Activated naive CD4-positive, alpha-beta T cell treated with anti-CD3 and anti-CD28 coated beads, Interleukin-2, amount 50 U/mL, for 24 hours (primary cell): ENCODE results near the gene FNDC5.

Experiments used
- H3K27ac Mint-ChIP-seq: one replicate; pipeline ENCODE4 v1.8.0; 2021; ENCODE audit warnings: mild to moderate bottlenecking, mixed read lengths
- H3K27me3 Mint-ChIP-seq: one replicate; pipeline ENCODE4 v1.8.0; 2021; ENCODE audit warnings: mixed read lengths
- H3K36me3 Mint-ChIP-seq: one replicate; pipeline ENCODE4 v1.8.0; 2021; ENCODE audit warnings: mixed read lengths
- H3K4me1 Mint-ChIP-seq: one replicate; pipeline ENCODE4 v1.8.0; 2021; ENCODE audit warnings: mixed read lengths
- H3K4me3 Mint-ChIP-seq: one replicate; pipeline ENCODE4 v1.8.0; 2021; ENCODE audit warnings: mild to moderate bottlenecking, mixed read lengths
- H3K9me3 Mint-ChIP-seq: one replicate; pipeline ENCODE4 v1.8.0; 2021; ENCODE audit warnings: mixed read lengths

Gene FNDC5

GRCh38 chr1:32900956-32901822, 30.5 kb upstream of the FNDC5 start, which contains the start of gene TMEM54:
TSS of gene TMEM54 (minus strand) at chr1:32901389. CDS start at chr1:32901238, 151 bp downstream.
- Mint-ChIP-seq H3K36me3 (no peaks in the 10 kb centered on the region), H3K27me3 (peaks cover 29% of the 10 kb centered on the region), H3K4me3 (peak within 1 kb of the TSS; percentile 81), H3K9me3 (no peaks in the 10 kb centered on the region), H3K27ac (no peak within 1 kb of the TSS), H3K4me1 (peaks cover 9% of the 10 kb centered on the region)

- Mint-ChIP-seq H3K27me3 (peaks cover 32% of the 10 kb centered on the region), H3K36me3 (no peaks in the 10 kb centered on the region), H3K9me3 (no peaks in the 10 kb centered on the region), H3K4me1 (peaks cover 9% of the 10 kb centered on the region), H3K4me3 (peak overlapping the region; percentile 77), H3K27ac (no peak overlapping the region)
These were observed 29.8 kb upstream of the FNDC5 start for GRCh38 chr1:32900371-32900955.

GRCh38 chr1:32899586-32900296, 29.0 kb upstream of the FNDC5 start:
- H3K4me3 Mint-ChIP-seq, result no peak overlapping the region
- H3K36me3 Mint-ChIP-seq, result no peaks in the 10 kb centered on the region
- H3K27me3 Mint-ChIP-seq, result peaks cover 32% of the 10 kb centered on the region
- H3K9me3 Mint-ChIP-seq, result no peaks in the 10 kb centered on the region
- no peak overlapping the region for H3K27ac Mint-ChIP-seq
- peaks cover 9% of the 10 kb centered on the region for H3K4me1 Mint-ChIP-seq

GRCh38 chr1:32898958-32899357, 28.2 kb upstream of the FNDC5 start:
- no peak overlapping the region for H3K4me3 Mint-ChIP-seq
- H3K9me3 Mint-ChIP-seq, result no peaks in the 10 kb centered on the region
- no peaks in the 10 kb centered on the region for H3K36me3 Mint-ChIP-seq
- H3K27ac Mint-ChIP-seq, result no peak overlapping the region
- H3K4me1 Mint-ChIP-seq, result peaks cover 9% of the 10 kb centered on the region
- H3K27me3 Mint-ChIP-seq, result peaks cover 32% of the 10 kb centered on the region

- H3K9me3 Mint-ChIP-seq, result no peaks in the 10 kb centered on the region
- H3K4me1 Mint-ChIP-seq, result peaks cover 9% of the 10 kb centered on the region
- no peaks in the 10 kb centered on the region for H3K36me3 Mint-ChIP-seq
- H3K4me3 Mint-ChIP-seq, result no peak overlapping the region
- H3K27me3 Mint-ChIP-seq, result peaks cover 31% of the 10 kb centered on the region
- no peak overlapping the region for H3K27ac Mint-ChIP-seq
These were observed 27.3 kb upstream of the FNDC5 start for GRCh38 chr1:32898056-32898455.

- Mint-ChIP-seq H3K4me1 (peaks cover 13% of the 10 kb centered on the region), H3K36me3 (no peaks in the 10 kb centered on the region), H3K27ac (no peak overlapping the region), H3K27me3 (peaks cover 31% of the 10 kb centered on the region), H3K9me3 (no peaks in the 10 kb centered on the region), H3K4me3 (no peak overlapping the region)
These were observed 26.7 kb upstream of the FNDC5 start for GRCh38 chr1:32897082-32898049.

GRCh38 chr1:32896451-32896850, 25.7 kb upstream of the FNDC5 start:
- Mint-ChIP-seq H3K4me1 (peaks cover 14% of the 10 kb centered on the region), H3K27me3 (peaks cover 34% of the 10 kb centered on the region), H3K36me3 (no peaks in the 10 kb centered on the region), H3K27ac (no peak overlapping the region), H3K4me3 (no peak overlapping the region), H3K9me3 (no peaks in the 10 kb centered on the region)

- Mint-ChIP-seq H3K4me1 (peaks cover 11% of the 10 kb centered on the region), H3K27me3 (peaks cover 38% of the 10 kb centered on the region), H3K36me3 (no peaks in the 10 kb centered on the region), H3K4me3 (no peak overlapping the region), H3K9me3 (no peaks in the 10 kb centered on the region), H3K27ac (peak overlapping the region; percentile 76)
These were observed 24.9 kb upstream of the FNDC5 start for GRCh38 chr1:32895325-32896215.

- H3K36me3 Mint-ChIP-seq, result no peaks in the 10 kb centered on the region
These were observed 24.0 kb upstream of the FNDC5 start for GRCh38 chr1:32894681-32895080.

GRCh38 chr1:32894019-32894600, 23.4 kb upstream of the FNDC5 start:
- H3K27me3 Mint-ChIP-seq, result peaks cover 43% of the 10 kb centered on the region
- no peaks in the 10 kb centered on the region for H3K36me3 Mint-ChIP-seq
- no peak overlapping the region for H3K27ac Mint-ChIP-seq
- H3K9me3 Mint-ChIP-seq, result no peaks in the 10 kb centered on the region
- H3K4me3 Mint-ChIP-seq, result peak overlapping the region; percentile 51
- H3K4me1 Mint-ChIP-seq, result peaks cover 9% of the 10 kb centered on the region

More at GRCh38 chr1:32894681-32895080, 24.0 kb upstream of the FNDC5 start:
- H3K4me1 Mint-ChIP-seq, result peaks cover 9% of the 10 kb centered on the region
- no peak overlapping the region for H3K27ac Mint-ChIP-seq
- peaks cover 42% of the 10 kb centered on the region for H3K27me3 Mint-ChIP-seq
- no peaks in the 10 kb centered on the region for H3K9me3 Mint-ChIP-seq
- H3K4me3 Mint-ChIP-seq, result no peak overlapping the region

GRCh38 chr1:32893198-32894018, 22.7 kb upstream of the FNDC5 start:
- Mint-ChIP-seq H3K27me3 (peaks cover 40% of the 10 kb centered on the region), H3K27ac (no peak overlapping the region), H3K4me3 (peak overlapping the region; percentile 51), H3K9me3 (no peaks in the 10 kb centered on the region), H3K36me3 (no peaks in the 10 kb centered on the region), H3K4me1 (peaks cover 9% of the 10 kb centered on the region)

GRCh38 chr1:32892368-32893197, 21.9 kb upstream of the FNDC5 start:
- Mint-ChIP-seq H3K4me3 (peak overlapping the region; percentile 69), H3K4me1 (peaks cover 9% of the 10 kb centered on the region), H3K27me3 (peaks cover 41% of the 10 kb centered on the region), H3K27ac (no peak overlapping the region), H3K36me3 (no peaks in the 10 kb centered on the region), H3K9me3 (no peaks in the 10 kb centered on the region)
